Measurements from ENCODE around the gene SYT7. TPM values are rescaled to one million over a fixed set of nuclear protein-coding genes. Genes with fewer than 3 reads are reported as not detected.

The SYT7 gene
- total RNA-seq, 1 experiment from 2014 or later = 0.22 TPM

DNA sequence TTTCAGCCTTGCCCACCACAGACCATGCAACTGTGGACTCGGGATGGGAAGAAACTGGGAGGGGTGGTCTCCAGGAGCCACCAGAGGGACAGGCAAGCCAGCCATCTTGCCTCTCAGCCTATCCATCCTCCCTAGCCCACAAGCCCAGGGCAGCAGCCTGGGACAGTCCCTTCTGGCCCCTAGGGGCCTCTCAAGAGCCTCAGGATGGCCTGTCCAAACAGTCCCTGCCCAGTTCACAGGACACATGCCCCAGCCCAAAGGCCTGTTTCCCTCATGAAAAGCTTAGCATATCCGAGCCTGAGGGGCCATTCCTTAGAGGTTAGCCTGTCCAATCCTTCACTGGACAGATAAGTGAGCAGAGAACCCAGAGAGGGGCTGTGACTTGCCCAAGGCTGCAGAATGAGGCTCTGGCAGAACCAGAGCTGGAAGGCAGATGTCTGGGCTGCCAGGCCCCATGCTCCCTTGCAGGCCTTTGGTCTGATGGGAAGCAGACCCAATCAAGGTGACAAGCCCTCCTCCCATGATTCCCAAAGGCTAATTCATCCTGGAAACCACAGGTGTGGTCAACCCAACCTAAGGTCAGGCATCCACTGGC lies 44.1 kb downstream of the SYT7 start:
- no peak for DNase-seq (ENCODE audit: low read depth)

DNA sequence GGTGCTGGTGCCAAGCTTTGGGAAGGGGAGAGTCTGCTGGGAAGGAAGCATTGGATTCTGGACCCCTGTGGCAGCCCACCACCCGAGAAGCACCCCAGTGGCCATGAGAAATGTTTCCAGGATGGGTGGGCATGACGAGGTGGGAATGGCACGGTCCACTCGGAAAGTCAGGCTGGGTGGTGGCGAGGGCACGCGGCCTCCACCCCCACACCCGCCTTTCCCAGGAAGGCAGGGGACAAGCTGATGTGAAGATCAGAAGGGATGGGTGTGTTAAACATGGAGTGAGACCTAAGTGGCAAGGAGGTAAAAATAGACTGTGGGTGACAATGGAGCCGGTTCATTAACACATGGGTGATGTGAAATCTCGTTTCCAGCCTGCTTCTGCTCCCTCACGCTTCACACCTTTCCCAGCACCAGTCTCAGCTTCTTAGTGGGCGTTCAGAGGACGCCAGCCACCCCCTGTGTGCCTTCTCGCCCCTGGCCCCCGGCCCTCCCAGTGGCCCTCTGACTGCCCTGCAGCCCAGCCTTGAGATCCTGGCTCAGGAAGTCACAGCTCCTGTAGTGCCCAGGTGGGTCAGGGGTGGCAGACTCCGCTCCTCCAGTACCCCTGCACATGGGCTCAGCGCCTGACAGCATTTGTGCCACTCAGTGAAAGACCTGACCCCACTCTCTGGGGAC lies 44.7 kb downstream of the SYT7 start:
- no peak for DNase-seq (ENCODE audit: low read depth)

DNA sequence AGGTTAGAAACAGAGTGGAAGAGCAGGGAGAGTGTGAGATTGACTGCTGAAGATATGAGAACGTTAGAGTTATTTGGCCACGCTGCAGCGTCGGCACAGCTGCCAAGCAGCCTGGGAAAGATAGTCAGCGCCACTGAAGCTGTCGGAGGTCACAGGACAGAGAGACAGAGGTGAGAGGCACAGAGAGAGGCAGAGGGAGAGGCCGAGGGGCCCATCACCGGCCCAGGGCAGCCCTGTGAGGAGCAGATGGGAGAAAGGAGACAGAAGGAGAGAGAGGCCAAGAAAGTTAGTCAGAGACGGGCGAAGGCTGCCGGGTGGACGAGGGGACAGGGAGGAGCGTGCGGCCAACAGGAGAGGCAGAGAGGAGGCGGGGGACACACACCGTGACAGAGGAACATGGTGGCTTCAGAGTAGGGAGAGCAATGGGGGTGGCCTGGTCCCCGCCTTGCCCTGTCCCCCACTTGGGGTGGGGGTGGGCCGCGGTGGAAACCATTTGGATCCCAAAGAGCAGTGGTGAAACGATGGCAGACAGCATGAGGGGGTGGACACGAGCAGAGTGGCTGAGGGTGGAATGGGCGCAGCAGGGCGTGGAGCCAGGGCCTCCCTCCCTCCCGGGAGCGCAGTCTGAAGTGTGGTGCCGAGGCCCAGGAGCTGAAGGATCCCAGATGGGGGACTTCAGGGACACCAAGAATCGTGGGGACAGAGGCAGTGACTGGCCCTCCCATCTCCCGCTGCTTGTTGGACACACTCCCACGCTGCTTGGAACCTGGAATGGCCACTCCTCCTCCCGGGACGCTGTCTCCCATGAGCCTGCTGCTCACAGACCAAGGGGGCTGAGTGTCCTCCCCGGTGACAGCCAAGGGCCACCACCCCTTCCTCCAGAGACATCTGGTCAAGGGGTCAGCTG lies 45.7 kb downstream of the SYT7 start:
- DNase-seq (ENCODE audit: low read depth) = no peak

DNA sequence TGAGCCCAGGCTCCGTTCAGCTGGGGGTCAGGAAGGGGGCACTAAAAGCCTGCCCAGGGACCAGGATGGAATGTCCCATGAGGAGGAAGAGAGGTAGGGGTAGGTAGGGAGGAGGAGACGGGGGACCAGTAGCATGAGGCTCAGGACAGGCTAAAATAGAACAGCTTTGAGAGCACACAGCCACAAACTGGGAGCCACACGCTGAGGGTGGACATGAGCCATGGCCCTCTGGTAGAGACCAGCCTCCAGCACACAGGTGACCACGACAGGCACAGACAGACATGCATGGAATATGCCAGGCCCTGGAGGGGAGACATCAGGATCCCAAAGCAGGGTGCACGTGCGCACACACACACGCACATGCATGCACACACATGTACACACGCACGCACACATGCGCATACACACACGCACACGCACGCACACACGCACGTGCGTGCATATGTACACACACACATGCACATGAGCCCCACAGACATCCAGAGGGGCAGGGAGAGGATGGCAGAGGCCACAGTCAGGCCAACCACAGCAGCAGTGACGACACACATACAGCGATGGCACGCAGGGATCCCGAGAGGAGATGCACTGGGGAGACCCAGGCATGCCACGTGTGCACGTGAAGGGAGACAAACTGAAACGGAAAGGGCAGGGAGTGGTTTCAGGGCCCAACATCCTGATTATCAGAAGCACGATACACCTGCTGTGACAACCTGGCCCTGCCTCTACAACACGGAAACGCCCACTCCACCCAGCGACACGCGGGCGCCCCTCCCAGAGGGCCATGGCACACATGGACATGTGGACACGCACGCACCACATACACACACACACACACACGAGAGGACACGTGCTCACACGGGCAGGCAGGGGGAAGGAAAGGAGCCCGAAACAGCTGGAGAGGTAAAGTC lies 46.6 kb downstream of the SYT7 start:
- no peak for DNase-seq (ENCODE audit: low read depth)

DNA sequence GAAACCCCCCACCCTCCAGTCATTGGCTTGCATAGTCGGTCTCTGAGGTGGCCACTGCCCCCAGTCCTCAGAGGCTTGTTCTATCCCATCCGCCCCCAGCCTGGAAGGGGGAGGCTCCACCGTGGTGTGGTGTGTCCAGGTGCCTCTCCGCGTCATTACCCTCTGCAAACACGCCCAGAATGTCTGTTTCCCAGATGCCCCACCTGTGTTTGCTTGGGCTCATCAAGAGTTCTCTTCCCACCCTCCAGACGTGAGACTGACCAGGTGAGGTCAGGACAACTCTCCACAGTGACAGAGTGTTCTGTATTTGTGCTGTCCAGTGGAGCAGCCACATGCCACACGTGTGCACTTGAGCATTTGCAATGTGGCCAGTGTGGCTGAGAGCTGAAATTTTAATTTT lies 47.5 kb downstream of the SYT7 start:
- DNase-seq (ENCODE audit: low read depth) = no peak

DNA sequence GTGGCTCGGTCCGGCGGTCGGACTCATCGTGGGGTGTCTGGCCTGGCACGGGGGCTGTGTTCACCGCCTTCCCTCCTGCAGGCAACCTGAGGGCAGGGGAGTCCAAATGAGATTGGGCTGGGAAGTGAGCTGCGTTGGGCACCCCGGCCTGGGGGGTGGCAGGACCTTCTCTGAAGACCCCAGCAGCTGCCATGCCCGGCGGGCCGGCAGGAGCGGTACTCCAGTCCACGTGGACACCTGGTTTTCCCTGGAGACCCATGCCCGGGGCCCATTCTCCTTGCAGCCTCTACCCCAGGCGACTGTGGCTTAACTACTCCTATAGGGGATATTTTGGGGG lies 47.9 kb downstream of the SYT7 start:
- DNase-seq (ENCODE audit: low read depth) = no peak

DNA sequence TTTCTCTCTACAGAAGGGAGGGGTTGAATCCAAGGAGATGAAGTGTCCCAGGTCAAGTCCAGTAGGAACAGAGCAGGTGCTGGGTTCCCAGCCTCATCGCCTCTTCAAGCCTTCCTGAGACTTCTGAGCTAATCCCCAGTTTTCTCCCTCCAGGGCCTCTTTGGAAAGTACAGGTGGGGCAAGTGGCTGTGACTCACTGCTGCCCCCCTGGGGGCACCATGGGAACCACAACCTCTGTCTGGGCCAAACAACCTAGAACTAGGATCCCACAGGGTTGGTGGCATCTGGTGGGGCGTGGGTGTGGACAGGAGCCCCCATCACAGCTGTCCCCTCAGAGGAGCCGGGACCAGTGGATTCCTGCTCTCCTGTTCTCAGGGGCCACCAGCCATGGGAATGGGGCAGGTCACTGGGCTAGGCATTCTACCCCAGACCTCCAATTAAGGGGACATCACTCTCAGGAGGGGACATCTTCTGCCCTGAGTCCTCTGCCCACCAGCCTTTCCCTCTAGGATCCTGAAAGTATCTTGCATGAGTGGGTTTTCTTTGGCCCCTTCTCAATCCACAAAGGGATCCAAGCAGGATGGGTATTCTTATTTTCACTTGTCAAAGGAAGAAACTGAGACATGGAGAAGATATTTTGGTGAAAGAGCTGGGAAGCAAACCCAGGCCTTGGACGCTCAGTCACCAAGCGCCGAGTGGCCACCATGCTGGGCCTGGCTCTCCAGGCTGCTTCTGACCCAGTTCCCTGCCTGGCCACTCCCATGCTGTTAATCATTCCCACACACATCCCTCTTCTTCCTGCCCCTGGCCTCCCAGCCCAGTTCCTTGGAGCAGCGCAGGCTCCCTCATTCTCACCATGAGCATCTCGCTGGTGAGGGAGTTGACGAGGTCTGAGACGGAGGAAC lies 48.5 kb downstream of the SYT7 start:
- peak; percentile 49 for DNase-seq (ENCODE audit: low read depth)

DNA sequence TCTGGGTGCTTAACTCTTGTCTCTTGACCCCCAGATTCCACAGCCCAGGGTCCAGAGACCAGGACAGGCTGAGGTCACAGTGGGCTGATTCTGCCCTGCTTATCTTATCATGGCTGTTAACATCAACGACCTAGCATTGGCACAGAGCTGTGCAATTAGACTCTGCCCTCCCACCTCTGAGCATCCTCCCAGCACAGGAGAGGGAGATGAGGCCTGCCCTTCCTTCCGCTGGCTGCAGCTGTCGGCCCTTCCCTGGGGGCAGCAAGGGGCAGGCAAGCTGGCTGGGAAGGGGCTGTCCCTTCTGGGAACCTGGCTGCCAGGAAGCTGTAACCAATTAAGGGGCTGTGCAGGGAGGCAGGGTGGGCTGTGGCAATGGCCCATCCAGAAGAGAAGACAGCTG lies 49.8 kb downstream of the SYT7 start:
- no peak for DNase-seq (ENCODE audit: low read depth)

DNA sequence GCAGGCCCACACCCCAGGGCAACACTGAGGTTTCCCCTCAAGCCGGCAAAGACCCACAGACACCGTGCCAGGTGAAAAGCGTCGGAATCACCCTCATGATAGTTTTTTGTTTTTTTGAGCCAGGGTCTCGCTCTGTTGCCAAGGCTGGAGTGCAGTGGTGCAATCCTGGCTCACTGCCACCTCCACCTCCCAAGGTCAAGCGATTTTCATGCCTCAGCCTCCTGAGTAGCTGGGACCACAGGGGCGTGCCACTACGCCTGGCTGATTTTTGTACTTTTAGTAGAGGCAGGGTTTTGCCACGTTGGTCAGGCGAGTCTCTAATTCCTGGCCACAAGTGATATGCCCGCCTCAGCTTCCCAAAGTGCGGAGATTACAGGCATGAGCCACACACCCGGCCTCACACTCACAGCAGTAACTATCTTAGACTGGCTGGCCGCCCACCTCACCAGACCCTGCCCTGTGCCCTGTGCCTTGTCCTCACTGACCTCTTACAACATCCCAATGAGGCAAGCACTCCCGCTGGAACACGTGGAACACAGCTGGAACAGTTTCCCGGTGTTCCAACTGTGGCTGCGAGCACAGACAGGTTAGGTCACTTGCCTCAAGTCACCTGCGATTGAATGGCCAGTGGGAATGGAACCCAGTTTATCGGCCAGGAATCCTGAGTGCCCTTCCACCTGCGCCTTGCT lies 51.2 kb downstream of the SYT7 start:
- DNase-seq (ENCODE audit: low read depth) = no peak

DNA sequence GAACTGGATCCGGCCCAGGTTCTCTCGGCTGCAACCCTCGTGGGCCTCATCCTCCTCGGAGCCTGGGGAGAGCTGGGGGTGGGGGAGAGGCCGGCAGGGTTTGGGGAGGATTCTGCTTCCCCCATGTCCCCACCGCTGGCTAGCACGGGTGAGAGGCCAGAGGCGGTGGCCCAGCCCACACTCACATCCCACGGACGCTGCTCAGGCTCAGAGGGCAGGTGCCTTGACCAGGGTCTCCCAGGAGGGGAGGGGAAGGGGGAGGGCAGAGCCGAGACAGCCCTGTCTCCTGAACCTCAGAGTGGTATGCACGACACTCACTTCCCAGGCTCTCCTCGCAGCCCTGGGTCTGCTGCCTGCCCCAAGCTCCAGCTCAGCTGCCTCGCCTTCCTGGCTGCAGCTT lies 52.8 kb downstream of the SYT7 start:
- DNase-seq (ENCODE audit: low read depth) = no peak

DNA sequence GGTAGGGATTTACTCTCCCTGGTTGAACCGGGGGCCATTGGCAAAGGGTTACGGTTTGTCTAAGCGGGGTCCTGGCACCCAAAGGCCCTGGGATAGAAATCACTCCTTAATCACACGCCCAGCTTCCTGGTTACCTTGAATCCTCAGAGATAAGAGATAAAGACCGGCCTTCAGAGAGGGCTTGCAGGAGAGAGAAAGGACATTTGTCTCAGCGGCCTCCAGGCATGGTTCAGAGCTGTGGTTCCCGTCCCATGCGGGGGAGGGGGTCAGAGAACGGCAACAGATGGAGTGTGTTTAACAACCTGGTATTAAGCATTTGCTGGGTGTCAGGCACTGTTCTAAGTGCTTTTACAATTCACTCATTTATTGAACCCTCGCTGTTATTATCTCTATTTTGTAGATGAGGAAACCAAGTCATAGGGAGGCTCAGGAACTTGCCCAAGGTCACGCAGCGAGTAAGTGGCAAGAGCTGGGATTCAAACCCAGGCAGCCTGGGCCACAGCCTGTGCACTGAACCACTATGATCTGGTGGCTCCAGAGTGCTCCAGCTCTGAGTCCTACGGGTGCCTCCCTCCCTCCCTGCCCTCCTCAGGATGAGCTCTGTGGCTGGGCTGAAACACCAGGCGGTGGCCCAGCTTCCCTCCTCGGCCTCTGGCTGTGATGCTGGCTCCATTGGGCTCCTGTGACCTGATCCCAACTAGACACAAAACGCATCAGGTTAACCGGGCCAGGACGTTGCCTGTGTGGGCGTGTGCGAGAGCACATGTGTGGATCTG lies 53.7 kb downstream of the SYT7 start:
- DNase-seq (ENCODE audit: low read depth) = no peak

DNA sequence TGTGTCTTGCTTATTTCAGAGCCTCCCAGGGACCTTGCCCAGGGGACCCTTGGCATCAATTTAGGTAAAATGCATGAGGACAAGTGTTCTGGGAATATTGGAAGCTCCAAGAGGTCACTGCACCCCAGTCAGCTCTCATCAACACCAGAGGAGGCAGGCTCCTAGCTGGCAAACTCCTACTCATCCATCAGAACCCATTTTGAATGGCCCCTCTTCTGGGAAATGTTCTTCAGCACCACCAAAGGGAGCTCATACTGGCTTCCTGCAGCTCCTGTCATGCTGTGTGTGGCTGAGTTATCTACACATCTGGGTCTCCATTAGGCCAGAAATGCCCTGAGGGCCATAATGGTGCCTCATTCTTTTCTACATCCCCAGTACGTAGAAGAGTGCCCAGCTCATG lies 54.6 kb downstream of the SYT7 start:
- DNase-seq (ENCODE audit: low read depth) = no peak

DNA sequence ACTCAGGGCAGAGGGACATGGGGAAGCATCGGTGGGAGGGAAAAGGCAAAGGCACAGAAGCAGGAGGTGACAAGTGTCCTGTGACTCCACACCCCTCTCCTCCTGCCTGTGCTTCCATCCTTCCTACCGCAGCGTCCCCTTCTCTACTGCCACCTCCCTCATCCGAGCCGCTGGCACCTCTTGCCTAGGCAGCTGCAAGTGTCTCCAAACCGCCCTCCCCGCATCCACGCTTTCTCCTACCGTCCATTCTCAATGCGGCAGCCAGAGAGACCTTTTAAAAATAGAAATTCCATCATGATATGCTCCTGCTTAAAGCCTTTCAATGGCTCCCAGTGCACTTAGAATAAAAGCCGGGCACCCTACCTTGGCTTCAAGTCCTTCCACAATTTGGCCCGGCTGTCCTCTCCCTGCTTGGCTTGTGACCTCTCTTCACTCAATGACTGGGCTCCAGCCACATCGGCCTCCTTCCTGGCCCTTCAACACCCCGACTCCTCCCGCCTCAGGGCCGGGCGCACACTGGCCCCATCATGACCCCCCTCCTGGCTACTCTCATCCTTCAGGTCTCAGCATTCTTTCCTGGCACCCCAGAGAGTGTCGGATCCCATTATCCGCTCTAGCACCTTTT lies 55.8 kb downstream of the SYT7 start:
- no peak for DNase-seq (ENCODE audit: low read depth)

DNA sequence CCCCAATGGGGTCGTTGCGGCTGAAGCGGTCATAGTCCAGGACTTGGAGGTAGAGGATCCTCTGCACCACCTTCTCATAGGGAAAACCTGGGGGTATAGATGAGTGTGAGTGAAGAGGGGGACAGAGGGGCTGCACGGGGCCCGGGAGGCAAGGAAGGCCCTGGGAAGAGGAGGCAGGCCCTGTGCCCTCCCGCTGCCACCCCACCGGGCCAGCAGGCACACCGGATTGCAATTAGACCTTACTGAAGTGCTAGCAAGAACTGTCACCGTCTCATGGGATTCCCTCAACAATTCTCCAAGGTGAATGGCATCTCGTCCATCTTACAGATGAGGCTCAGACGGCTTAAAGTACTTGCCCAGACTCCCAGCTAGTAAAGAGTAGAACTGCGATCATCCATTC lies 56.4 kb downstream of the SYT7 start:
- no peak for DNase-seq (ENCODE audit: low read depth)

DNA sequence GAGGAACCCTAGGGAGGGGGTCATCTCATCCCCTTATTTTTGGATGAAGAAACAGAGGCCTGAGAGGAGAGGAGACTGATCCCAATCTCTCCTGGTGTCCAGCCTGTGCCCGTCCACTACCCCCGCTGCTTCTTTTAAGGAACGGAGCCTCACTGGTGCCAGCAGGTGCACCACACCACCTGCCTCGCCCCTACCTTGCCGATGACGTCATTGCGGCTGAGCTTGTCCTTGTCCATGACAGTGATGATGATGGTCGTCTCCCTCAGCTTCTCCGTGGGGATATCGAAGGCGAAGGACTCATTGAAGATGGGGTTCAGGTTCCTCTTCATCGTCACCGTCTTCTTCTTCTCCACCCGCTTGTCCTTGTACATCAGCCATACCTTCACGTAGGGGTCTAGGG lies 58.0 kb downstream of the SYT7 start:
- no peak for DNase-seq (ENCODE audit: low read depth)

DNA sequence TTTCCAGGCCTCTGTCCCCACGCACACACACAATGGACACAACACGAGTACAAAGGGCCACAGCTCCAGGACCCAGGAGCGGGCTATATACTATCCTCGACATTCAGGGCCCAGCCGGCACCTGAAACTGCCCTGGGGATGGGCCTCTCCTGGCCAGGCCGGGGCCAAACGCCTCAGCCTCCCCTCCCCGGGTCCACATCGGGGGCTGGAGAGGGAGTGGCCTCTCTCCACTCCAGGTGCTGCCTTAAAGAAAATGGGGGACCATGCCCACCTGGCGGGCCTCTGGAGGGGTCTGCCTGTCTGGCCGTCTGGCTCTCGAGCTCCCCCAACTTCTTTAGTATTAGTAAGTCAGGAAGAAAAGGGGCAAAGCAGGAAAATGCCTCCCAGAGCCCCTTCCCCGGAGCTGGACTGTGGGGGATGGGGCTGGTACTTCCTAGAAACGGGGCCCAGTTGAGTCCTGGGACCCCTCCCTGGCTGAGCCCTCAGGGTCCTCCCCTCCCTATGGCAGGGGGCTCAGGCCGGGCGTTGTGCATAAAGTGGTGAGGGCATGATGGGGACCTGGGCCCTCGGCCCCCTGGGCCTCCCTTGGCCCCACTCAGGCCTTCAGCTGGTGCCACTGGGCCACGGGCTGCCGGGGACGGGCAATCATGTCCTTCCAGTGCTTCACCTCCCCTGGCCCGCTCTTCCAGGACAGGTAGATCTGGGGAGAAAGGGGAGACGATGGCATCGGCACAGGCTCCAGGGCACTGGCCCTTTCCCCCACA lies 62.7 kb downstream of the SYT7 start:
- no peak for DNase-seq (ENCODE audit: low read depth)

DNA sequence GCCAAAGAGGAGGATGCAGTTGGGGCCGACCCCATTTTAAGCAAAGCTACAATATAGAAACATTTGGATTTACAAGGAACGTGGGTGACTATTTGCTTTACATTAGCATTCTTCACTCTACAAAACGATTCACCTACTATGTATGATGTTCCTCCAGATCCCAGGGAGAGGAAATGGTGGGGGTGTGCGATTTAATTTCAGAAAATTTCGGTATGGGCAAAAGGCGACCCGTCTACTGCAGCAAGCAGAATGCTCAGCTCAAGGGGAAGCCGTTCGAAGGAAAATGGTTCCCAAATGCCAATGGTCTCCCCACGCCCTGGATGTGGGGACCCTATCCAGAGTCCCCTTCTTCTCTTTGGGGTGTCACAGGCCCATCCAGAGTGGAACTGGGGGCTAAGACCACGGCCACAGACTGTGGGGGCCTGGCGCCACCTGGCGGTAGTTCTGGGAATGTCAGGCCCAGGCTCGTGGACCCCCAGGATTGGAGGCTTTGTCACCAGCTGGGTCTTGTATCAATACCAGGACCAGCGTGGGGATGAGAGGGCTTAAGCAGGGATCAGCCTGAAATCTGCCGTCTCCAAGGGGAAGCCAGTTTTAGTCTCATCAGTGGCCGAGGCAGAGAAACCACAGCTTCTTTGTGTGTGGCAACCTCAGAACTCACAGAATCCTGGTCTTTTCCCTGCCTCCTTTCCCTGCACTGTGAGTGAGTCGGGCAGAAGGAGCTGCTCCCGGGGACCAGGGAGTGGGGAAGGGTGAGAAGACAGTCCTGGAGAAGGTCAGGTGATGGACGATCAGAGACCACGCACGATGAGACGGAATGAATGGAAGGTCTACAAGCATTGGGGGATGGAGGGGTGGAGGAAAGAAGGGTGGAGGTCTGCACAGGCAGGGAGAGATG lies 64.0 kb downstream of the SYT7 start:
- peak; percentile 16 for DNase-seq (ENCODE audit: low read depth)
